Activated CD4-positive, alpha-beta T cell treated with anti-CD3 and anti-CD28 coated beads, Interleukin-2, amount 10 ng/mL, durations not matched to agents 7 days and 5 days (primary cell): ENCODE data around the gene RNF144A. TPM values are rescaled to one million over a fixed set of nuclear protein-coding genes. Genes with fewer than 3 reads are reported as not detected.

ENCODE experiments used
- CTCF ChIA-PET: fragments of 350-600 bp; sonication (Branson Sonifier 250); formaldehyde crosslinking; loops from one replicate; lab custom pipeline; 2021; ENCODE audit warnings: antibody characterized with exemption; lab: Charles Lee
- POLR2A ChIA-PET: fragments of 350-600 bp; sonication (Branson Sonifier 250); formaldehyde crosslinking; loops from one replicate; lab custom pipeline; 2021; ENCODE audit warnings: antibody characterized with exemption; lab: Charles Lee
- DNase-seq: peaks from one replicate; pipeline ENCODE4 v3.0.0-alpha.2; 2020
- H3K27ac Mint-ChIP-seq: one replicate; pipeline ENCODE4 v1.8.0; 2021; ENCODE audit warnings: mild to moderate bottlenecking, moderate library complexity, mixed read lengths
- H3K27me3 Mint-ChIP-seq: one replicate; pipeline ENCODE4 v1.8.0; 2021; ENCODE audit warnings: mixed read lengths
- H3K36me3 Mint-ChIP-seq: one replicate; pipeline ENCODE4 v1.8.0; 2021; ENCODE audit warnings: low read depth, mixed read lengths
- H3K4me1 Mint-ChIP-seq: one replicate; pipeline ENCODE4 v1.8.0; 2021; ENCODE audit warnings: mixed read lengths
- H3K4me3 Mint-ChIP-seq: one replicate; pipeline ENCODE4 v1.8.0; 2021; ENCODE audit warnings: mild to moderate bottlenecking, moderate library complexity, mixed read lengths
- H3K9me3 Mint-ChIP-seq: one replicate; pipeline ENCODE4 v1.8.0; 2021; ENCODE audit warnings: mixed read lengths
- total RNA-seq, 2 experiments: library from RNA; stranded (reverse); gene quantifications; one replicate each; pipeline ENCODE4 v1.2.3, GENCODE V29; 2021

Gene RNF144A
- total RNA-seq, 2 experiments from 2014 or later: 89.6 to 101 TPM

GRCh38 chr2:6942848-6943247 is 25.6 kb downstream of the RNF144A start:
- POLR2A ChIA-PET: no interaction called here
- H3K9me3 Mint-ChIP-seq: no peaks in the 10 kb centered on the region
- no peaks in the 10 kb centered on the region for H3K27me3 Mint-ChIP-seq
- peak overlapping the region; percentile 46 for H3K27ac Mint-ChIP-seq
- peaks cover 40% of the 10 kb centered on the region for H3K4me1 Mint-ChIP-seq
- no peak for DNase-seq
- CTCF ChIA-PET: no interaction called here
- H3K4me3 Mint-ChIP-seq: no peak overlapping the region
- H3K36me3 Mint-ChIP-seq: peaks cover 55% of the 10 kb centered on the region

GRCh38 chr2:6943523-6943922 is 26.3 kb downstream of the RNF144A start:
- Mint-ChIP-seq H3K27ac (peak overlapping the region; percentile 2), H3K4me3 (no peak overlapping the region), H3K9me3 (no peaks in the 10 kb centered on the region), H3K36me3 (peaks cover 62% of the 10 kb centered on the region), H3K27me3 (no peaks in the 10 kb centered on the region), H3K4me1 (peaks cover 43% of the 10 kb centered on the region)
- no peak for DNase-seq
- POLR2A ChIA-PET: no interaction called here
- CTCF ChIA-PET: no interaction called here

- H3K4me1 Mint-ChIP-seq: peaks cover 41% of the 10 kb centered on the region
- CTCF ChIA-PET: no interaction called here
- POLR2A ChIA-PET: no interaction called here
- DNase-seq: no peak
- H3K9me3 Mint-ChIP-seq: no peaks in the 10 kb centered on the region
- H3K36me3 Mint-ChIP-seq: peaks cover 63% of the 10 kb centered on the region
- H3K4me3 Mint-ChIP-seq: no peak overlapping the region
- peak overlapping the region; percentile 71 for H3K27ac Mint-ChIP-seq
- H3K27me3 Mint-ChIP-seq: no peaks in the 10 kb centered on the region
Observed at GRCh38 chr2:6943971-6944370, 26.8 kb downstream of the RNF144A start.

- Mint-ChIP-seq H3K36me3 (peaks cover 64% of the 10 kb centered on the region), H3K27ac (no peak overlapping the region), H3K27me3 (no peaks in the 10 kb centered on the region), H3K4me1 (peaks cover 36% of the 10 kb centered on the region), H3K4me3 (no peak overlapping the region), H3K9me3 (no peaks in the 10 kb centered on the region)
- DNase-seq: no peak
- ChIA-PET CTCF (no interaction called here), POLR2A (no interaction called here)
Observed at GRCh38 chr2:6944555-6944954, 27.3 kb downstream of the RNF144A start.

- Mint-ChIP-seq H3K4me1 (peaks cover 40% of the 10 kb centered on the region), H3K27ac (no peak overlapping the region), H3K36me3 (peaks cover 66% of the 10 kb centered on the region), H3K4me3 (no peak overlapping the region), H3K9me3 (no peaks in the 10 kb centered on the region), H3K27me3 (no peaks in the 10 kb centered on the region)
- POLR2A ChIA-PET: no interaction called here
- no peak for DNase-seq
- CTCF ChIA-PET: no interaction called here
Observed at GRCh38 chr2:6945087-6945813, 28.0 kb downstream of the RNF144A start.

GRCh38 chr2:6945821-6946220 is 28.6 kb downstream of the RNF144A start:
- Mint-ChIP-seq H3K27me3 (no peaks in the 10 kb centered on the region), H3K9me3 (no peaks in the 10 kb centered on the region), H3K4me3 (no peak overlapping the region), H3K27ac (no peak overlapping the region), H3K4me1 (peaks cover 43% of the 10 kb centered on the region), H3K36me3 (peaks cover 64% of the 10 kb centered on the region)
- DNase-seq: no peak
- ChIA-PET POLR2A (no interaction called here), CTCF (no interaction called here)

- H3K4me1 Mint-ChIP-seq: peaks cover 45% of the 10 kb centered on the region
- no peak overlapping the region for H3K4me3 Mint-ChIP-seq
- POLR2A ChIA-PET: no interaction called here
- peaks cover 56% of the 10 kb centered on the region for H3K36me3 Mint-ChIP-seq
- no peak overlapping the region for H3K27ac Mint-ChIP-seq
- no peaks in the 10 kb centered on the region for H3K27me3 Mint-ChIP-seq
- DNase-seq: no peak
- H3K9me3 Mint-ChIP-seq: no peaks in the 10 kb centered on the region
- CTCF ChIA-PET: interaction anchor here (1.8 to 2.3 kb wide), 2 partner anchors 10 to 27 kb away, joined by 3 to 8 read pairs; no protein-coding TSS in a partner anchor
Observed at GRCh38 chr2:6946722-6947121, 29.5 kb downstream of the RNF144A start.

- H3K9me3 Mint-ChIP-seq: no peaks in the 10 kb centered on the region
- ChIA-PET POLR2A (no interaction called here), CTCF (interaction anchor here (1.2 to 2.3 kb wide), 3 partner anchors 9 to 28 kb away, joined by 3 to 8 read pairs (median 3); no protein-coding TSS in a partner anchor)
- no peaks in the 10 kb centered on the region for H3K27me3 Mint-ChIP-seq
- H3K27ac Mint-ChIP-seq: no peak overlapping the region
- DNase-seq: no peak
- H3K4me1 Mint-ChIP-seq: peaks cover 47% of the 10 kb centered on the region
- H3K4me3 Mint-ChIP-seq: no peak overlapping the region
- H3K36me3 Mint-ChIP-seq: peaks cover 50% of the 10 kb centered on the region
Observed at GRCh38 chr2:6947929-6948676, 30.9 kb downstream of the RNF144A start.

GRCh38 chr2:6948677-6949351 is 31.6 kb downstream of the RNF144A start:
- H3K9me3 Mint-ChIP-seq: no peaks in the 10 kb centered on the region
- peaks cover 43% of the 10 kb centered on the region for H3K36me3 Mint-ChIP-seq

GRCh38 chr2:6951046-6951445 is 33.8 kb downstream of the RNF144A start:
- H3K27ac Mint-ChIP-seq: no peak overlapping the region
- CTCF ChIA-PET: interaction anchor here (1.0 kb wide), 1 partner anchor 21 kb away, joined by 3 read pairs; no protein-coding TSS in a partner anchor

More at GRCh38 chr2:6948677-6949351, 31.6 kb downstream of the RNF144A start:
- Mint-ChIP-seq H3K4me1 (peaks cover 40% of the 10 kb centered on the region), H3K4me3 (no peak overlapping the region), H3K27ac (no peak overlapping the region), H3K27me3 (no peaks in the 10 kb centered on the region)
- ChIA-PET POLR2A (no interaction called here), CTCF (interaction anchor here (1.2 to 2.3 kb wide), 3 partner anchors 8 to 29 kb away, joined by 3 to 8 read pairs (median 3); no protein-coding TSS in a partner anchor)
- DNase-seq: no peak

GRCh38 chr2:6952101-6952500 is 34.9 kb downstream of the RNF144A start:
- Mint-ChIP-seq H3K4me3 (no peak overlapping the region), H3K4me1 (peaks cover 26% of the 10 kb centered on the region), H3K27ac (no peak overlapping the region), H3K9me3 (no peaks in the 10 kb centered on the region), H3K36me3 (peaks cover 44% of the 10 kb centered on the region), H3K27me3 (no peaks in the 10 kb centered on the region)
- ChIA-PET POLR2A (no interaction called here), CTCF (no interaction called here)
- no peak for DNase-seq

More at GRCh38 chr2:6951046-6951445, 33.8 kb downstream of the RNF144A start:
- H3K4me3 Mint-ChIP-seq: no peak overlapping the region
- H3K9me3 Mint-ChIP-seq: no peaks in the 10 kb centered on the region
- H3K36me3 Mint-ChIP-seq: peaks cover 35% of the 10 kb centered on the region
- POLR2A ChIA-PET: no interaction called here
- no peak for DNase-seq
- H3K27me3 Mint-ChIP-seq: no peaks in the 10 kb centered on the region
- H3K4me1 Mint-ChIP-seq: peaks cover 25% of the 10 kb centered on the region

GRCh38 chr2:6954586-6954985 is 37.4 kb downstream of the RNF144A start:
- DNase-seq: no peak
- H3K27ac Mint-ChIP-seq: no peak overlapping the region
- no peaks in the 10 kb centered on the region for H3K9me3 Mint-ChIP-seq
- no peaks in the 10 kb centered on the region for H3K27me3 Mint-ChIP-seq
- H3K4me3 Mint-ChIP-seq: no peak overlapping the region
- CTCF ChIA-PET: no interaction called here
- POLR2A ChIA-PET: no interaction called here
- peaks cover 38% of the 10 kb centered on the region for H3K36me3 Mint-ChIP-seq
- peaks cover 31% of the 10 kb centered on the region for H3K4me1 Mint-ChIP-seq
